H9 (cell line): ENCODE measurements around the gene HBG2. TPM values are rescaled to one million over a fixed set of nuclear protein-coding genes. Genes with fewer than 3 reads are reported as not detected.
"Not testable (repeated sequence)": the region's sequence is repeated elsewhere in the genome, so short reads cannot be mapped to it uniquely, and the experiment has no call there.

Experiments used
- DNase-seq: peaks from one replicate; pipeline ENCODE4 v3.0.0-alpha.2; 2017
- H2AFZ ChIP-seq: one replicate; pipeline ENCODE4 v1.6.1; 2013; ENCODE audit warnings: mild to moderate bottlenecking, low read length, control low read depth, moderate library complexity
- H2AK5ac ChIP-seq: 2 replicates; pipeline ENCODE4 v1.6.1; 2013; ENCODE audit warnings: low read length, control low read depth, mixed read lengths; ENCODE audit not compliant: insufficient read length
- H2BK120ac ChIP-seq: one replicate; pipeline ENCODE4 v1.6.1; 2013; ENCODE audit warnings: low read depth, mild to moderate bottlenecking, low read length, control low read depth, inconsistent platforms; ENCODE audit not compliant: poor library complexity, severe bottlenecking
- H2BK12ac ChIP-seq: 2 replicates; pipeline ENCODE4 v1.6.1; 2013; ENCODE audit warnings: low read length, control low read depth, mixed read lengths, low read depth; ENCODE audit not compliant: insufficient read length
- H2BK15ac ChIP-seq: 2 replicates; pipeline ENCODE4 v1.6.1; 2013; ENCODE audit warnings: low read depth, low read length, control low read depth
- H2BK20ac ChIP-seq: one replicate; pipeline ENCODE4 v1.6.1; 2013; ENCODE audit warnings: low read depth, mild to moderate bottlenecking, low read length, control low read depth, inconsistent platforms; ENCODE audit not compliant: poor library complexity, severe bottlenecking
- H2BK5ac ChIP-seq: 2 replicates; pipeline ENCODE4 v1.6.1; 2013; ENCODE audit warnings: low read length, control low read depth, mixed read lengths; ENCODE audit not compliant: insufficient read length
- H3K14ac ChIP-seq: 2 replicates; pipeline ENCODE4 v1.6.1; 2013; ENCODE audit warnings: low read length, control low read depth; ENCODE audit not compliant: insufficient read depth
- H3K18ac ChIP-seq: 2 replicates; pipeline ENCODE4 v1.6.1; 2013; ENCODE audit warnings: low read depth, mild to moderate bottlenecking, mixed read lengths, low read length, control low read depth; ENCODE audit not compliant: insufficient read length
- H3K23ac ChIP-seq: 2 replicates; pipeline ENCODE4 v1.6.1; 2013; ENCODE audit warnings: low read length, control low read depth, mixed read lengths, low read depth; ENCODE audit not compliant: insufficient read length
- H3K23me2 ChIP-seq: 2 replicates; pipeline ENCODE4 v1.6.1; 2013; ENCODE audit warnings: low read depth, mild to moderate bottlenecking, mixed read lengths, low read length, control low read depth; ENCODE audit not compliant: insufficient read length, poor library complexity, severe bottlenecking
- H3K27ac ChIP-seq: 2 replicates; pipeline ENCODE4 v1.5.1; 2013; ENCODE audit warnings: low read length, control low read depth, mixed read lengths, low read depth; ENCODE audit not compliant: insufficient read length
- H3K27me3 ChIP-seq: 2 replicates; pipeline ENCODE4 v1.6.1; 2013; ENCODE audit warnings: low read length, control low read depth, inconsistent platforms; ENCODE audit not compliant: insufficient read depth
- H3K4ac ChIP-seq: 2 replicates; pipeline ENCODE4 v1.6.1; 2013; ENCODE audit warnings: low read depth, mild to moderate bottlenecking, control low read depth, inconsistent platforms, low read length, moderate library complexity
- H3K4me1 ChIP-seq: 2 replicates; pipeline ENCODE4 v1.6.1; 2013; ENCODE audit warnings: low read length, control low read depth, inconsistent platforms; ENCODE audit not compliant: insufficient read depth
- H3K4me2 ChIP-seq: 2 replicates; pipeline ENCODE4 v1.6.1; 2013; ENCODE audit warnings: low read length, control low read depth, mixed read lengths; ENCODE audit not compliant: insufficient read length, insufficient read depth
- H3K56ac ChIP-seq: 2 replicates; pipeline ENCODE4 v1.6.1; 2013; ENCODE audit warnings: low read depth, mild to moderate bottlenecking, mixed read lengths, low read length, control low read depth; ENCODE audit not compliant: insufficient read length
- H3K79me1 ChIP-seq: 2 replicates; pipeline ENCODE4 v1.6.1; 2013; ENCODE audit warnings: low read depth, mild to moderate bottlenecking, moderate library complexity, low read length, control low read depth, inconsistent platforms; ENCODE audit not compliant: insufficient read depth, poor library complexity, severe bottlenecking
- H3K79me2 ChIP-seq: 2 replicates; pipeline ENCODE4 v1.6.1; 2013; ENCODE audit warnings: low read length, control low read depth, inconsistent platforms; ENCODE audit not compliant: insufficient read depth
- H3K9ac ChIP-seq: 2 replicates; pipeline ENCODE4 v1.6.1; 2013; ENCODE audit warnings: low read length, control low read depth, mixed read lengths; ENCODE audit not compliant: insufficient read length; ENCODE audit errors: extremely low read depth
- H3K9me3 ChIP-seq: one replicate; pipeline ENCODE4 v1.6.1; 2013; ENCODE audit warnings: low read depth, low read length, inconsistent platforms; ENCODE audit not compliant: control insufficient read depth
- H3T11ph ChIP-seq: one replicate; pipeline ENCODE4 v1.6.1; 2013; ENCODE audit warnings: mild to moderate bottlenecking, low read length, control low read depth, inconsistent platforms
- H4K20me1 ChIP-seq: one replicate; pipeline ENCODE4 v1.6.1; 2013; ENCODE audit not compliant: control insufficient read depth, insufficient read length, insufficient read depth
- H4K5ac ChIP-seq: 2 replicates; pipeline ENCODE4 v1.6.1; 2013; ENCODE audit warnings: low read depth, mild to moderate bottlenecking, mixed read lengths, low read length, control low read depth; ENCODE audit not compliant: insufficient read length
- H4K8ac ChIP-seq: replicated peaks from 2 replicates; pipeline ENCODE4 v1.6.1; 2013; ENCODE audit warnings: low read length, control low read depth, mixed read lengths, low read depth; ENCODE audit not compliant: insufficient read length
- H4K91ac ChIP-seq: 2 replicates; pipeline ENCODE4 v1.6.1; 2013; ENCODE audit warnings: low read depth, mild to moderate bottlenecking, moderate library complexity, mixed read lengths, low read length, control low read depth; ENCODE audit not compliant: insufficient read length
- H3K27ac Mint-ChIP-seq, 3 experiments: 2 replicates in 2 of 3; 3 replicates in 1 of 3; pipeline ENCODE4 v1.8.0; 2020 to 2021; ENCODE audit warnings: mixed read lengths in 3 of 3, mild to moderate bottlenecking in 1 of 3, moderate library complexity in 1 of 3
- H3K27me3 Mint-ChIP-seq: 2 replicates; pipeline ENCODE4 v1.8.0; 2021; ENCODE audit warnings: low read depth, mild to moderate bottlenecking, moderate library complexity, mixed read lengths
- H3K36me3 Mint-ChIP-seq, 3 experiments: 2 replicates in 2 of 3; 3 replicates in 1 of 3; pipeline ENCODE4 v1.8.0; 2020 to 2021; ENCODE audit warnings: low read depth in 3 of 3, mixed read lengths in 3 of 3; ENCODE audit not compliant: insufficient read depth in 1 of 3
- H3K4me1 Mint-ChIP-seq, 2 experiments: 2 replicates each; pipeline ENCODE4 v1.8.0; 2020; ENCODE audit warnings: mixed read lengths in 2 of 2
- H3K4me3 Mint-ChIP-seq, 2 experiments: 2 replicates in 1 of 2; 3 replicates in 1 of 2; pipeline ENCODE4 v1.8.0; 2020 to 2021; ENCODE audit warnings: mild to moderate bottlenecking in 2 of 2, mixed read lengths in 2 of 2, moderate library complexity in 1 of 2
- H3K9me3 Mint-ChIP-seq, 2 experiments: 2 replicates in 1 of 2; 3 replicates in 1 of 2; pipeline ENCODE4 v1.8.0; 2020; ENCODE audit warnings: mild to moderate bottlenecking in 2 of 2, mixed read lengths in 2 of 2, moderate library complexity in 1 of 2
- WGBS: extraction: QIAGEN DNeasy Blood & Tissue Kit; methylation state at CpG from one replicate; pipeline ENCODE4 v1.1.7; 2013; ENCODE audit warnings: missing lambda C conversion rate, low lambda C conversion rate, mixed read lengths; ENCODE audit not compliant: insufficient read length; ENCODE audit errors: extremely low coverage; 5-methylcytosine and 5-hydroxymethylcytosine counted together
- total RNA-seq: library from RNA; stranded (reverse); gene quantifications from 2 replicates; pipeline ENCODE4 v1.2.1, GENCODE V29; 2021
- TF ChIP-seq, protein P1 (sequence below): fragments of 200-600 bp; sonication (generic); conservative IDR thresholded peaks from 3 replicates; pipeline ENCODE4 v1.8.0; 2021; ENCODE audit warnings: antibody characterized with exemption, mild to moderate bottlenecking

Gene HBG2
- total RNA-seq, 1 experiment from 2014 or later: not detected

DNA sequence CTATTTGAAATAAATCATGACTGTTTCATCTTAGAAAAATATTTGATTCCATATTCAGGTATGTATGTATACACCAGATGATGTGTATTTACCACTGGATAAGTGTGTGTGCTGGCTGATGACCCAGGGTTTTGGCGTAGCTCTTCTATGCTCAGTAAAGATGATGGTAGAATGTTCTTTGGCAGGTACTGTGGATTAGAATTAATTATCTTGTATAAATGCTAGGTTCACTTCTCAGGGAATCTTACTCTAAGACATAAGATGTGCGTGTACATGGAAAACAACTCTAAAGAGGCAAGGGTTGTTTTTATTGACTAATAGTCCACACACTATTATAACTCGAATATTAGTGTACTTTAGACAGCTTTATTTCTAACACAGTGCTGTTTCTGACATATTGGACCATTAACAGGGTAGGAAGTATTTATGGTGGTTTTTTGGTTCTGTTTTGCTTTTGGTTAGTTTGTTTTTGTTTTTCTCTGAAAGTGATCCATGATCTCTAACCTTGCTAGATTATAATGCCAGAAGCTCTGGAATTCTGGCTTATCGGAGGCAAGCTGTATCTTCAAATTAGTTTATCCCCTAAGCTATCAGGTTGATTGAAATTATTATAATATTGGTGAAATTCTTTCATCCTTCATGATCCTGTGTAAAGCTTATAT, 3.9 kb downstream of the HBG2 start:
- no peak overlapping the region for H3K4me3 Mint-ChIP-seq
- H3K14ac ChIP-seq: no peak overlapping the region
- H3K27me3 ChIP-seq: no peaks in the 10 kb centered on the region
- no peaks in the 10 kb centered on the region; a peak in 1 of 7 replicates for H3K36me3 Mint-ChIP-seq
- WGBS: no CpG with 5 or more reads among the region's 4 CpGs
- H3T11ph ChIP-seq: no peak overlapping the region
- H3K27ac ChIP-seq: no peak overlapping the region
- no peak overlapping the region for H2BK5ac ChIP-seq
- no peak overlapping the region for H2BK120ac ChIP-seq
- TF ChIP-seq, protein P1, sequence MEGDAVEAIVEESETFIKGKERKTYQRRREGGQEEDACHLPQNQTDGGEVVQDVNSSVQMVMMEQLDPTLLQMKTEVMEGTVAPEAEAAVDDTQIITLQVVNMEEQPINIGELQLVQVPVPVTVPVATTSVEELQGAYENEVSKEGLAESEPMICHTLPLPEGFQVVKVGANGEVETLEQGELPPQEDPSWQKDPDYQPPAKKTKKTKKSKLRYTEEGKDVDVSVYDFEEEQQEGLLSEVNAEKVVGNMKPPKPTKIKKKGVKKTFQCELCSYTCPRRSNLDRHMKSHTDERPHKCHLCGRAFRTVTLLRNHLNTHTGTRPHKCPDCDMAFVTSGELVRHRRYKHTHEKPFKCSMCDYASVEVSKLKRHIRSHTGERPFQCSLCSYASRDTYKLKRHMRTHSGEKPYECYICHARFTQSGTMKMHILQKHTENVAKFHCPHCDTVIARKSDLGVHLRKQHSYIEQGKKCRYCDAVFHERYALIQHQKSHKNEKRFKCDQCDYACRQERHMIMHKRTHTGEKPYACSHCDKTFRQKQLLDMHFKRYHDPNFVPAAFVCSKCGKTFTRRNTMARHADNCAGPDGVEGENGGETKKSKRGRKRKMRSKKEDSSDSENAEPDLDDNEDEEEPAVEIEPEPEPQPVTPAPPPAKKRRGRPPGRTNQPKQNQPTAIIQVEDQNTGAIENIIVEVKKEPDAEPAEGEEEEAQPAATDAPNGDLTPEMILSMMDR: no peak
- H3K79me1 ChIP-seq: no peaks in the 10 kb centered on the region
- no peak overlapping the region for H3K27ac Mint-ChIP-seq
- H3K9ac ChIP-seq: no peak overlapping the region
- H4K8ac ChIP-seq: no peak overlapping the region
- no peaks in the 10 kb centered on the region for H3K23me2 ChIP-seq
- DNase-seq: no peak
- no peak overlapping the region for H4K5ac ChIP-seq
- H3K4ac ChIP-seq: no peak overlapping the region
- H2AFZ ChIP-seq: no peak overlapping the region
- H3K4me1 ChIP-seq: no peaks in the 10 kb centered on the region
- H3K4me2 ChIP-seq: no peak overlapping the region
- no peak overlapping the region for H3K23ac ChIP-seq
- no peak overlapping the region for H2BK12ac ChIP-seq
- no peak overlapping the region for H3K56ac ChIP-seq
- no peaks in the 10 kb centered on the region for H3K4me1 Mint-ChIP-seq
- no peak overlapping the region for H2BK15ac ChIP-seq
- peaks cover 21% of the 10 kb centered on the region for H3K27me3 Mint-ChIP-seq
- H2BK20ac ChIP-seq: no peak overlapping the region
- no peaks in the 10 kb centered on the region for H4K20me1 ChIP-seq
- H3K9me3 Mint-ChIP-seq: no peaks in the 10 kb centered on the region
- H2AK5ac ChIP-seq: no peak overlapping the region
- no peak overlapping the region for H4K91ac ChIP-seq
- H3K18ac ChIP-seq: no peak overlapping the region
- no peaks in the 10 kb centered on the region for H3K79me2 ChIP-seq
- no peaks in the 10 kb centered on the region for H3K9me3 ChIP-seq

DNA sequence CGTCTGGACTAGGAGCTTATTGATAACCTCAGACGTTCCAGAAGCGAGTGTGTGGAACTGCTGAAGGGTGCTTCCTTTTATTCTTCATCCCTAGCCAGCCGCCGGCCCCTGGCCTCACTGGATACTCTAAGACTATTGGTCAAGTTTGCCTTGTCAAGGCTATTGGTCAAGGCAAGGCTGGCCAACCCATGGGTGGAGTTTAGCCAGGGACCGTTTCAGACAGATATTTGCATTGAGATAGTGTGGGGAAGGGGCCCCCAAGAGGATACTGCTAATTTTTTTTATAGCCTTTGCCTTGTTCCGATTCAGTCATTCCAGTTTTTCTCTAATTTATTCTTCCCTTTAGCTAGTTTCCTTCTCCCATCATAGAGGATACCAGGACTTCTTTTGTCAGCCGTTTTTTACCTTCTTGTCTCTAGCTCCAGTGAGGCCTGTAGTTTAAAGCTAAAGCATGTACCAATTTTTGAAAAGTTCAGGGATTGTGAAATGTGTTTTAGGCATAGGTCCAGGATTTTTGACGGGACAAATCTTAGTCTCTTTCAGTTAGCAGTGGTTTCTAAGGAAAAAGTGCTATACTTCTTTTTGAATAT, 4.7 kb downstream of the HBG2 start, which contains the start of gene HBG1:
TSS of gene HBG1 (minus strand) at position 51 of the 590 bp plus-strand sequence. CDS start 53 bp downstream, outside the sequence.
- H3K79me2 ChIP-seq, H4K91ac ChIP-seq, H3K27ac Mint-ChIP-seq, H3K4me1 Mint-ChIP-seq, H3K4me1 ChIP-seq, H3K18ac ChIP-seq, H3K27ac ChIP-seq, H2BK20ac ChIP-seq, H3K4me3 Mint-ChIP-seq, H3K23me2 ChIP-seq, H2BK12ac ChIP-seq, H2AFZ ChIP-seq, H2BK120ac ChIP-seq, DNase-seq, H3K36me3 Mint-ChIP-seq, H4K5ac ChIP-seq, H4K20me1 ChIP-seq, H4K8ac ChIP-seq, H3K56ac ChIP-seq, H3K23ac ChIP-seq, H3K9ac ChIP-seq, H3K9me3 Mint-ChIP-seq, H2AK5ac ChIP-seq, H3K27me3 ChIP-seq, H3K9me3 ChIP-seq, H3K79me1 ChIP-seq, H2BK15ac ChIP-seq, H2BK5ac ChIP-seq, H3K4ac ChIP-seq, H3K14ac ChIP-seq, H3T11ph ChIP-seq, H3K4me2 ChIP-seq: not testable (repeated sequence)
- no CpG with 5 or more reads among the region's 9 CpGs for WGBS
- peaks cover 14% of the 10 kb centered on the region; the same call in 1 of the 2 replicates for H3K27me3 Mint-ChIP-seq
